HG02970 (cell line): ENCODE results near the gene NKX2-1.
"Not testable (repeated sequence)": the region's sequence is repeated elsewhere in the genome, so short reads cannot be mapped to it uniquely, and the experiment has no call there.

Experiments
- ATAC-seq: cut with Tn5 transposase; IDR thresholded peaks from one replicate; pipeline ENCODE4 v1.9.1; 2021; ENCODE audit warnings: mild to moderate bottlenecking, moderate library complexity, moderate number of reproducible peaks; ENCODE audit not compliant: unreplicated experiment, low FRiP score

The NKX2-1 gene

DNA sequence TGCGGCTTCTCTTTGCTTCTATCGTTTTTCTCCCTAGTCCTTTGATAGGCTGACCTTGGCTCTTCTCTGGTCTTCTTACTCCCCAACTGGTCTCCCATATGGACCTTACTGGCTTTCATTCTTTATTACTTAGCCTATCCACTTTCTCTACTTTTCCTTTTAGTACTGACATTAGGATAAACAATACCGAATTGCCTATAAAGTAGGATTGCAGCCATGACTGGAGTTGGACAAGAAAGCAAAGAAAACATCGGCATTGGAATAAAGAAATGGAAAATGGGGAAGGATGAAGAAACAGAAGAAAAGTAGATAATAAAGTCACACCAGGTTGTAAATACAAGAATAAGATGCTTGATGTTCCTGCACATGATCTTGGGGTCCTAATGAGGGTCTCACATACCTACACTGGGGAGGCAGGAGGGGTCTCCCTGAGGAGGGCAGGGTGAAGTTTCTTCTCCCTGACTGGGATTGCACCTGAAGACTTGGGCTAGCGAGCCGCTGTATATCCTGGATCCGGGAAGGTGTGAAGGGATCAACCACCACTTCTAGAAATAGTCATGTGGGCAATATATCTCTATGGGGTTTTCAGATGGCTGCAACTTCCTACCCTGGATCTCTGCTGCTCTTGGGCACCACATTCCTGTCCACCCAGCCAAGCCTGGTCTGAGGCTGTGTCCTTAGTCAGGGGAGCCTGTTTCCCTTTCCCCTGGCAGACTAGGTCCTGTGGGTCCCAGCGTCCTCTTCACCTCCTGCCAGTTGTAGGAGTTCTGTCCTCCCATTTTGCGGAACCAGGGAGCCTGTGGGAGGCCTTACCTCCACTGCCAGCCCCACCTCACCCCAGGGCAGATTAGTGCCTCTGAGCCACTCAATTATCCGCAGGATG lies 13.1 kb downstream of the NKX2-1 start:
- ATAC-seq = no peak

DNA sequence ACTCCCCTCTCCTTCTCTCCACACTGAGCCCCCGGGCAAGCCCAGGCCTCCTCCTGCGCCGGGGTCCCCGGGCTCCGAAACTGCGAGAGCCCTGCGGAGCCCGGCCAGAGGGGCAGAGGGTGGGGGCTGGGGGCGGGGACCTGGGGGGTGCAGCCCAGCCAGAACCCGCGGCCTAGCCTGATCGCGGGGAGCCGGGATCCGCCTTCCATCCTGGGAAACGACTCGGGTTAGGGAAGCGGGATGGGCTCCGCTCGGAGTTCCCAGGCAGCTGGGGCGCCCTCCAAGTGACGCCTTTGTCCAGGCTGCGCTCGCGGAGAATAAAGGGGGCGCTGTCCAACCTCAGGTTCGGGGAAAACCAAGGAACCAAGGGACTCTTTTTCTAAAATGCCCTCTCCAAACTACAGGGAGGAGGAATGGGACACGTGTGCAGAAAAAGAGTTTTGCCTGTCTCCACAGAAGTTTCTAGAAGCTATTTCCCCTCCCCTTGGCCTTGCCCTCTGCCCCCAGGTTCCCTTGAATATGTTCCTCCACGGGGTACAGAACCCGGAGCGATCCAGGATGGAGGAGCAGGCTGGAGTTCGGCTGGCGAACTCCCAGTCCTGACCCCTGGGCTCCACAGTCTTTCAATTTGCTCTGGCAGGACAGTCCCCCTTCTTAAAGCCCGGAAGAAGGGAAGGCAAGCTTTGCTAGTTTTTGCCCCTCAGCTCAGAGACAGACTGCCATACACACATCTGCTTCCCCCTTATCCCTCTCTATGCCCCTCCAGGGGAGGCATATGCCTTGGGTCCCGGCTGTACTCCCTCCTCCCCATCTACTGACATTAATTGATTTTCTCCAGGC lies 13.9 kb downstream of the NKX2-1 start:
- ATAC-seq = no peak

- no peak for ATAC-seq
Observed at GRCh38 chr14:36505181-36505815, 14.7 kb downstream of the NKX2-1 start.

GRCh38 chr14:36504771-36505175 lies 15.3 kb downstream of the NKX2-1 start:
- no peak for ATAC-seq

DNA sequence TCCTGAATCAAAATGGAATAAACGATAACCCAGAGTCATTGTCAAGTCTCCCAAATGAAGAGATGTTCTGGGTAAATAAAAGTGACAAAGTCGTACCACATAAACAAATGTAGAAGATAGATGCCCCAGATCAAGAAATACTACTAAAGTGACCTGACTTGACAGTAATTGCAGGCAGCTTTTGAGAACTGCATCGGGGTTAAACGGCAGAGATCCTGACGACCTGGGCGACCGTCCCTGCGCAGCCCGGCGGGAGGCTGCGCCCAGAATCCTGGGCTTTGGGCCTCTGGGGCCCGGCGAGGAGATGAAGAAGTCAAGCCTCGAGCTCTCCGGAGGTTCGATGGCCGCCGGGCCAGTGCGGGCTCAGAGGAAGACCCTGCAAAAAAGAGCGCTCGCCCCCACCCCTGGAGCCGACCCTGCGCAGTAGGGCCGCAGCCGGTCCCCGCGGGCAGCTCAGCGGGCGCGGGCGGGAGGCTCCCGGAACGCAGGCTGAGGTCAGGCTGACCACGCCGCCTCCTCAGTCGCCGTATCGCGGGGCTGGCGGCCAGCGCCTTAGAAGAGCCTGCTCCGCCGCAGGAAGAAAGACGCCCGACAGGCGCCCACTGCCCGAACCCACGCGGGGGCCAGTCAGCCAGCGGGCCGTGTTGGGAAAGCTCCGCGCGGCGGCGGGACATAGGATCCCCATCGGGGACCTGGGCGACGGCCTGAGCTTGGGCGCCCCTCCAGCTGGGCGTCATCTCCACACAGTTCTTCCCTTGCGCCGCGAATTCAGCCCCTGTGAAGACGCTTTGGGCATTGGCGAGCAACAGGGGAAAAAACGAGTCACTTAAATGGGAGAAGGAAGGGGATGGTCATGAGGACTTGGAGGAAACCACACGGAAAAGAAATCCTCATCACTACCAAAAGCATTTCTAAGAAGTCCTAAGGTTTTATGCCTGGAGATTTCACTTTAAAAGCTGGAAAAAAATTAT lies 16.0 kb downstream of the NKX2-1 start:
- no peak for ATAC-seq

DNA sequence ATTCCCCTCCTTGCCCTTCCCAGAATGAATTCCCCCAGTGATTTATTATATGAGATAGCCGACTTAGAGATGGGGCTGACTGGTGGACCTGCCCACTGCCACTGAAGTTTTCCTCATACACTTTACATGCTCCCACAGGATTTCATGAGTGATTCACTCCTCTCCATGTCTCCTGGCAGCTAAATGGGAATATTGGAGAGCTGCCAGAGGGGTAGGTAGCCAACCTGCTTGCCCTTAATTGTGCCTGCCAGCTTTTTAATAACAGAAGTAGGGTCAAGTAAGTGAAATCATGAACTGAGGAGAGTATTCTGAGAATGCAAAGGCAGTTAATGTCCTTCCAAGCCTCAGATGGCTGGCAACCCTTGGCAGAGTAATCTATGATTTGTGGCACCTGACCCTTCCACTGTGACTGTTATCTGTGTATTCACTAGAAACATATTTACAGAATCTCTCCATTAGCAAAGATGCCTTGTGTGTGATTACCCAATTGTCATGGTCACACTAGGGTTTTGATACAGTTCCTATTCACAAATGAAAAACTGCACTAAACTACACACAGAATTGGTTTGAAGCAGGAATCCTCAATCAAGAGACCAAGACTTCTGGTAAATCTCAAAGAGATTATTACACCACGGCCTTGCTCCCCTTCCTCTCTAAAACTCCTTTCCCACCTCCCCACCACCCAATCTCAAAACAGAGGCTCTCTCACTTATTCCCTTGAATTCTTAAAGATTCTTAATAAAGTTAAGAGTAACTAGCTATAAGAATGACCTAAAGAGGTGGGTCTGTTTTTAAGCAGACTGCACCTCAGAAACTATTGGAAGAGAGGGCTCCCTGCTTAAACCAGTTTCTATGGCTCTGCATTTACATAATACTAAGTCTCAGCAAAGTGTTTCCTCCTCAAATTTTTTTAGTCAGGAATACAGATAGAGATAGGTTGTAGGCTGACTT lies 17.2 kb downstream of the NKX2-1 start:
- ATAC-seq = no peak

DNA sequence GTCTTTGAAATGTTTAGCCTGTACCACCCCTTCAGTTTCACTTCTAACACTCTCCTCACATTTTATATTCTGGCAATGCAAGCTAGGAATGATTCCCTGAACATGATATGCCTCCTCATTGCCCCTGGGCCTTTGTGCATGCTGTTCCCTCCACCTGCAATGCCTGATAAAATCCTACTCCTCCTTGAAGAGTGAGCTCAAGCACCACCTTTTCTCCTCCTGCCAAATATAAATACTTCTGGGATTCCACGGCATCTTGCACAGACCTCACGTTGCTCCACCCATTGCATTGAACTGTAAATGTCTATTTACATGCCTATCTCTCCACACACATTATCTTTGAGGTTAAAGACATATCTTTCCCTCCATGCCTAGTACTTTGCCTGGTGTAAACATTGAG lies 21.1 kb downstream of the NKX2-1 start:
- ATAC-seq = no peak

DNA sequence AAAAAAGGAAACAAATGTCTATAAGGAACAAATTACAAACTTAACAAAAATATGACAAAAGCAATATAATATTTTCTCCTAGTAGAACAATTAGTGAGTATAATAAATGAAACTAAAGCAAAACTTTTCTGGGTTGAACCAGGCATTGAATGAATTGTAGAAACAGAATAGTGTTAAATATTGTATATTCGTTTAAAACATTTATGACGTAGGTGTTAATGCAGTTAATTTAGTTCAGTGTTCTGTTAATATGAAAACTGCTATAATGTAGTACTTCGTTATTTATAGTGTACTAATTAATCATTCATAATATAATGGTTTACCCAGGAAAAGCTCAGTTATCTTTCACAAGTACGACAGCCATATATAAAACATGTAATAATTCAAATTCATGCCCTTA lies 23.7 kb downstream of the NKX2-1 start:
- no peak for ATAC-seq

- no peak for ATAC-seq
Observed at GRCh38 chr14:36495666-36496065, 24.4 kb downstream of the NKX2-1 start.

- ATAC-seq = no peak
Observed at GRCh38 chr14:36493761-36494160, 26.3 kb downstream of the NKX2-1 start.

- ATAC-seq = no peak
Observed at GRCh38 chr14:36485773-36486172, 34.3 kb downstream of the NKX2-1 start.

DNA sequence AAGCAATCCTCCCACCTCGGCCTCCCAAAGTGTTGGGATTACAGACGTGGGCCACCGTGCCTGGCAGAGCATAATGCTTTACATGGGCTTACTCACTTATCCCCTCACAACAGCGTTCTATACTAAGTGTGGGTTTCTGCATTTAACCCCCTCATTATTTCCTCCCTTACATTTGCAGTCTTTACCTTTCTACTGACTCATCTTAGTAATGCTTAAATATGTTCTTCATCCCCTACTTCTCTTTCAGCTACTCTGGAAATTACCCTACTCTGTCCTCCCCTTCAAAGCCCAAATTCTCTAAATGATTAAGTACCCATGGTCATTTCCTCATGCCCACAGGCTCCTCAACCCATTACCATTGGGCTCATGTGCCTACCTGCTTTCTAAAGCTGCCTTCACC lies 40.7 kb downstream of the NKX2-1 start:
- no peak for ATAC-seq

- ATAC-seq = no peak
Observed at GRCh38 chr14:36478782-36479181, 41.2 kb downstream of the NKX2-1 start.

DNA sequence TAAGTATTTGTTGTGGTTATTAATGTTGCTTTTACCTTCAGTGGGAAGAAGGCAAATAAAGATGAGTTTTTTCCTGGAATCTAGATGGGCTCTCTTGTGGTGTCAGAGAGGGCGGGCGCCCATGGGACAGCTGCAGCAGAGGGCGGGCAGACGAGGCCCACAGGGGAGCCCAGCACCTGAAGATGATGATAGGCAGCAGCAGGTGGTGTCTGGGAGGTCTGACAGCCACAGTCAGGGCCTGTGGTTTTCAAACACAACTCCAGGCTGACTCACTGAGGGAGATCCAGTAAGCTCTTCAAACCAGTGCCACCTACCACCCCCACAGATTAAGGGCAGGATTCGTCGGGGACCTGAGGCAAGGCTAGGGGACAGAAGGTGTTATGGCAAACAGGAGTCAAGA lies 42.8 kb downstream of the NKX2-1 start:
- no peak for ATAC-seq

DNA sequence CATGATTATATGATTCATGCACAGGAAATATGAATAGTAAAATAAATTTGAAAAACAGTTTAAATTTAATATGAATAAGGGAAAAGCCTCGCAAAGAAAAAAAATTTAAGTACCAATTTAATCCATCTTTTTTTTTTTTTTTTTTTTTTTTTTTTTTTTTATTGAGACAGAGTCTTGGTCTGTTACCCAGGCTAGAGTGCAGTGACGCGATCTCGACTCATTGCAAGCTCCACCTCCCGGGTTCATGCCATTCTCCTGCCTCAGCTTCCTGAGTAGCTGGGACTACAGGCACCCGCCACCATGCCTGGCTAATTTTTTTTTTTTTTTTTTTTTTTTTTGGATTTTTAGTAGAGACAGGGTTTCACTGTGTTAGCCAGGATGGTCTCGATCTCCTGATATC lies 44.0 kb downstream of the NKX2-1 start:
- ATAC-seq = not testable (repeated sequence)

GRCh38 chr14:36474593-36474992 lies 45.4 kb downstream of the NKX2-1 start:
- ATAC-seq = no peak

DNA sequence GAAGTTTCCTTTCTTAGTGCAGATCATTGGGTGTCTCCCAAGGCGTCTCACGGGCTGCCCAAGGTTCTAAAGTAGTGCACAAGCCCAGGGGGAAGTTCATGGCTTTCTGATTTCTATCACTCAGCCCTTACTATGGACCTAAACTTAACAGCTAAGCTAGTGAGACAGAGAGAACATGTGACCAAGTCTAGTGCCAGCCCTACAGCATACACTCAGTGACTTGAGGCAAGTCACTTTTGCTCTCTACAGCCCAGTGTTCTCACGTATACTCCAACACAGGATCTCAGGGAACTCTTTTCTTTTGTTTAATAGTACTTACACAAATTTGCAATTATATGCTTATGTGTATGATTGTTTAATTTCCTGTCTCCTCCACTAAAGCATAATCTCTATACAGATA lies 48.6 kb downstream of the NKX2-1 start:
- ATAC-seq = no peak

DNA sequence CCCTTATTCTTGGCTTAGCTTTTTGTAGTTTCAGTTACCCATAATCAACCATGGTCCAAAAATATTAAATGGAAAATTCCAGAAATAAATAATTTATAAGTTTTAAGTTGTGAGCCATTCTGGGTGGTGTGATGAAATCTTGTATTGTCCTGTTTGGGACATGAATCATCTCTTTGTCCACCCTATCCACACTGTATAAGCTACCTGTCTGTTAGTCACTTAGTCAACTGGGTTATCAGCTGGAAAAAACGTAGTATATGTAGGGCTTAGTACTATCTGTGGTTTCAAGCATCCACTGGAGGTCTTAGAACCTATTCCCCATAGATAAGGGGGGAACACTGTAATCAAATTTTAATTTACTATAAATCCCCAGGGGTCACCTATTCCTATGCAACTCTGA lies 52.7 kb downstream of the NKX2-1 start:
- ATAC-seq = no peak
